ENCODE measurements around the gene KRT5.

Gene KRT5

DNA sequence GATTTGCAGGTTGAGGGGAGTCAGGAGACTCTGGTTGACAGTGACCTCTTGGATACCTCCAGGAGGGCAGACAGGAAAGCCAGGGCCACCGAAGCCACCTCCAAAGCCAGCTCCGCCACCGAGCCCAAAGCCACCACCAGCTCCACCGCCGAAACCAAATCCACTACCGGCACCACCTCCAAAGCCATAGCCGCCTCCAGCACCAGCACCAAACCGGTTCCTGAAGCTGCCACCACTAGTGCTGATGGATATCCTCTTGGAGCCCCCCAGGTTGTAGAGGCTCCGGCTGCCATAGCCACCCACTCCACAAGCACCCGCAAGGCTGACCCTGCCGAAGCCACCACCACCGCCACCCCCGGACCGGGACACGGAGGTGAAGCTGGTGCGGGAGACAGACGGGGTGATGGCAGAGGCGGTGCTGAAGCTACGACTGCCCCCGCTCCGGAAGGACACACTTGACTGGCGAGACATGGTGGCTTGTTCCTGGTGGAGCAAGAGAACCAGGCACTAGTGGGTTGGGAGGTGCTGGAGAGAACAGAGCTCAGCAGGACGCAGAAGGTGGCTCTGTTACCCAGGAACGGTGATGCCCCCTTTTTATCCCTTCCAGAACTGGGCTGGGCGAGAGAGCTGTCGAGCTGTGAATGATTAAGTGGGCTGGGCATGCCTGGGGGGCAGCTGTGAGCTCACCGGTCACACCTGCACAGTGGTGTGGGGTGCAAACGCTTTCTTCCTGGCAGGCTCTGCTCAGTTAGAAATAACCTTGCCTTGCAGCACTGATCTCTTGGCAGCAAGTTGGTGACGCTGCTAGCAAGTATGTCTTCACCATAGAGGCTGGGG lies at the start of gene KRT5:
TSS of gene KRT5 (minus strand) at position 569 of the 837 bp plus-strand sequence. CDS start at position 471, 98 bp downstream.
- in situ Hi-C loops (cut with HindIII; ENCODE audit: low sequenced_read_pairs), result no loop called here

DNA sequence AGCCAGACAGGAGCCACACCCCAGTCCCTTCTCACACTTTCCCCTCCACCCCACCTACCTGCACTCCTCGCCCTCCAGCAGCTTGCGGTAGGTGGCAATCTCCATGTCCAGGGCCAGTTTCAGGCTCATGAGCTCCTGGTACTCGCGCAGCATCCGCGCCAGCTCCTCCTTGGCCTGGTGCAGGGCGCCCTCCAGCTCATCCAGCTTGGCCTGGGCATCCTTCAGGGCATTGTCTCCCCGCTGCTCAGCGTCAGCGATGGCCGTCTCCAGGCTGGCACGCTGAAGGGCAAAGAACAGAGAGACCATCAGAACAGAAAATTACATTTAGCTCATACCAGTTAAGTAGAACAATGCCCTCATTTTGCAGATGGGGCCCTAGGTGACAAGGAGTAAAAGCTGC lies 47.9 kb upstream of the KRT5 start:
- in situ Hi-C loops (cut with HindIII; ENCODE audit: low sequenced_read_pairs), result no loop called here

DNA sequence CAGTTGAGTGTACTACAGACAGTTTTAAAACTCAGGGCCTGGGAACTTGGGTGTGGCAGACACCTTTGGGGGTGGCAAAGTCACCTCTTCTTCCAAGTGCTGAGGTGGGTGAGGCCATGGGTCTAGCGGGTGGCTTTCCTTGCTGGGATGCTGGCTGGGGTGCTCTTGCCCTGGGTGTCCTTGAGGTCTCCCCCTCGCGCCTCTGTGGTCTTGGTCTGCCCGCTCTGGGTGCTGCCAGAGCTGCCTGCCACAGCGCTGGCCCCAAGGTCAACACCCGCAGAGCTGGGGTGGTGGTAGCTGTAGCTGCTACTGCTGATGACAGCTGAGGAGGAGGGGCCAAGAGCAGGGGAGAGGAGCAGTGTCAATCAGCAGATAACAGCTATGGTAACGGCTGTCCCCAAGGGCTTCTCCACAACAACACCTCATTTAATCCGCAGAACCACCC lies 46.7 kb upstream of the KRT5 start:
- in situ Hi-C loops (cut with HindIII; ENCODE audit: low sequenced_read_pairs), result no loop called here

DNA sequence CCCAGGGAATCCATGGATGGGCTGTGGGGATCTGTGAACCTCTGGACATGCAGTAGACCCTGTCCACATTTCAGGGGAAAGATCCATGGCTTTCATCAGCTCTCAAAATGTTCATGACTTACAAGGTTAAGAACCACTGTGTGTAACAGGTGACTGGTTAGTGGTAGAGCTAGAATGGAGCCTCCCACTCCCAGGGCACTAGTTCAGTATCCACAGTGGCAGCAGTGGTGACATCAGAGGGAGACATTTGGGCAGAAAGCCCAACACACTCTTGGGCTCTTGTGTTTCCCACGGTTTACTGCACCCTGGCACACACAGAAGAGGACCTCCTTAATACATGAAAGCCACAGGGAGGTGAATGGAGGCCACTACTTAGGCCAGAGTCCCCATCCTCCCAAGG lies 44.4 kb upstream of the KRT5 start:
- in situ Hi-C loops (cut with HindIII; ENCODE audit: low sequenced_read_pairs), result no loop called here

DNA sequence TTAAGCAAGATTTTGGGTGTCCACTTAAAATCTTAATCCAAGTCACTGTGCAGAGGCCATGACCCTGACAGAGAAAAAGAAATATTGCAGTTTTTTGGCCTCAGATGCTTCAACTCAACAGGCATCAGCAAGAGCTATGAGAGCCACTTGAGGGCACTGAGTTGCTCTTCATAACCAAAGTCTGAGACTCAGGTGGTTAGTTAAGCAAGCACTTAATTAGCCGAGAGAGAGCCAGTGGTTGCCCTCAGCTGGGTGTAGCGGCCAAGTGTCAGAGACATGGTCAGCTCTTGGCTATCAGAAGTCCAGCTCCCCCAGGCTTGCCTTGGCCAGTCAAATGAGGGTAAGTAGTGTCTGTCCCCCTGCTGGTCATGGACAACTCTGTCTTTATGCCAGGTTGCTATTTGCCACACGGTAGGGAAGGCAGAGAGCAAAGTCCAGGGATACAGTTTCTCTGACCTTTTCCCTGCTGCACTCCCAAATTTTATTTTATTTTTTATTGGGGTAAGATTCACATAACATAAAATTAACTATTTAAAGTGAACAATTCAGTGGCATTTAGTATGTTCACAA lies 41.8 kb upstream of the KRT5 start:
- in situ Hi-C loops (cut with HindIII; ENCODE audit: low sequenced_read_pairs), result no loop called here

DNA sequence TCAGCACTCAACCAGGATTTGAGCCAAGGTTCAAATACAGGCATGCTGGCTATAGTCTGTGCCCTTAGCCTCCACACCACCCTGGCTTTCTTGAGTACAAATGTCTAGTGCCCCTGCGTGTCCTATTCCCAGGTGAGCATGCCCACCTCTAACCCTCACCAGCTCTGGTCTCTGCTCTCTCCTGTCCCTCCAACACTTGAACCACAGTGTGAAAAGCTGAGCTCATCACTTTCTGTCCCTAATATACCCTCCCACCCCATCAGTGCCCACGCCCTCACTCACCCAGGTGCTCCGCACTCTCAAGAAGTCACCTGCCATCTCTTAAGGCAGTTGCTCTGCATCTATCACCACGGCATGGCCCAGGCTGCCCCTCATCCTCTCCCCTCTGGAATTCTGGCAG lies 39.8 kb upstream of the KRT5 start:
- in situ Hi-C loops (cut with HindIII; ENCODE audit: low sequenced_read_pairs), result no loop called here

DNA sequence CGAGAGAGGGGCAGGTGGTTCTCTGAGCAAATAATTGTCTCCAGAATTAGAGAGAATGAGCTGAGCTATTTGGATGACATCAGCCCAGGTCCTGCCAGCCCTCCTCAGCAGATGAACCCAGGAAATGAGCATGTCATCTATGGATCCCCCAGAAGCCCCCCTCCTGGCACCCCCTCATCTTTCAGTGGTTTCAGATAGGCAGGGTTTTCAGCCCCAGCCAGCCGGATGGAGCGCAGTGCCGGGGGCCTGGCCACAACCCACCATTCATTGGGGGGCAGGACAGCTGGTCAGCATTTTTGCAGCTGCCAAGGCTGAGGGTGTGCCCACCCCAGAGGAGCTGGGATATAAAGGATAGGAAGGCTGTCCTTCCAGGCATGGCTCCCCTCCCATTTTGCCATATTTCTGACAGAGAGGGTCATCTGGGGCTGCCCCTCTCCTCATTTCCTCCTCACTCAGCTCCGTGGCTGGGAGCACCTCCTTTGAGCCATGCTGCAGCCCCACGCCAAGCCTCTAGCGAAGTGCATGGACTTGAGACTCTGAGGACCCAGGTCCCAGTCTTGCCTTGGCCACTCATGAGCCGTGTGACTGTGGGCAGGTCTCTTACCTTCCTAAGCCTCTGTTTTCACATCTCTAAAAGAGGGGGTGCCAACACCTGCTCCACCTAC lies 38.7 kb upstream of the KRT5 start:
- in situ Hi-C loops (cut with HindIII; ENCODE audit: low sequenced_read_pairs), result no loop called here

DNA sequence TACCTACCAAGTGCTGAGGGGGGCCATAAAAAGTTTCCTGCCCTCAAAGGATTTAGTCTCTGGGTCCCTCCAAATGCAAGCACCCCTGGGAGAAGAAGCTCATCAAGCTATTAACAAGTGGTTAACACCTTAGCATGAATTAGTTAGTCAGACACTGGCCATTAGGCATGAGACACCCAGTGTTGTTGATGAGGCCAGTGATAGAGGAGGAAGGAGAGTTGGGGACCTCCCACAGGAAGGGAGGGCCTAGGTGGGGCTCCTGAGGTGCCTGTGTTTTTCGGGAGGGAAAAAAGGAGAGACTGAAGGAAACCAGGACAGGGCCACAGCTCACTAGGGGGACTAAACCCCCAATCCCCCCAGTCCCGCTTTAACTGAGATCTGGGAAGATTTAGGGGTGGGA lies 37.3 kb upstream of the KRT5 start:
- in situ Hi-C loops (cut with HindIII; ENCODE audit: low sequenced_read_pairs), result no loop called here

DNA sequence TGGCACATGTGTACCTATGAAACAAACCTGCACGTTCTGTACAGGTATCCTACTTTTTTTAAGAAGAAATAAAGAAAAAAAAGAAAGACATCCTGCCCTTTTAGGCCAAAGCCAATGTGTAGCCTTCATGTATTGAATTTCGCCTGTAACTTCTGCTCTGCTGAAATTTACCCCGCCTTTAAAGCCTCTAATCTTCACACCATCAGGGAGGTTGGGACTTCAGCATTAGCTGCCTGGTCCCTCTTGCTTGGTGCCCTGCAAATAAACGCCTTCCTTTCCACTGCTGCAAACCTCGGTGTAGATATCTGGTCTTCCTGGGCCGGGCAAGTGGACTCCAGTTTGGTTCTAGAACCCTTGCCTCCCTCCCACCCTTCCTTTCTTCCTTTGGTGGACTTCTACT lies 35.4 kb upstream of the KRT5 start:
- in situ Hi-C loops (cut with HindIII; ENCODE audit: low sequenced_read_pairs), result no loop called here

DNA sequence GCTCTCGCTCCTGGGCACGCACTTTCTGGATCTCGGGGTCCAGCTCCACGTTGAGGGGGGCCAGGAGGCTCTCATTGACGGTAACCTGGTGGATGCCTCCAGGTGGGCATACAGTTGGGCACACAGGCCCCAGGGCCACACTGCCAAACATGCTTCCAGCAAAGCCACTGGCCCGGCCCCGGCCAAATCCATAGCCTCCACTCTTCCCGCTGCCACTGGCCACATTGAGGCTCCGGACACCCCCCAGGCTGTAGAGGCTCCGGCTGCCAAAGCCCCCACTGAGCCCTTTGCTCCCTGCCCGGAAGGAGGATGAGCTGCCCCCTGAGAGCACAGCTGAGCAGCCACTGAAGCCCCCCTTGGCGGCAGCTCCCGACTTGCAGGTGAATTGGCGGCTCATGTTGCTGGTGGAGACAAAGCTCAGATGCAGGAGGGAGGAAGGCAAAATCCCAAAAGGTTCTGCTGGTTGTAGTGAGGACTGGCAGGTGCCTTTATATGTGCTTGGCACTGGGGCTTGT lies 32.5 kb upstream of the KRT5 start, which contains the start of gene KRT71:
TSS of gene KRT71 (minus strand) at position 465 of the 515 bp plus-strand sequence. CDS start at position 397, 68 bp downstream.
- in situ Hi-C loops (cut with HindIII; ENCODE audit: low sequenced_read_pairs), result no loop called here

DNA sequence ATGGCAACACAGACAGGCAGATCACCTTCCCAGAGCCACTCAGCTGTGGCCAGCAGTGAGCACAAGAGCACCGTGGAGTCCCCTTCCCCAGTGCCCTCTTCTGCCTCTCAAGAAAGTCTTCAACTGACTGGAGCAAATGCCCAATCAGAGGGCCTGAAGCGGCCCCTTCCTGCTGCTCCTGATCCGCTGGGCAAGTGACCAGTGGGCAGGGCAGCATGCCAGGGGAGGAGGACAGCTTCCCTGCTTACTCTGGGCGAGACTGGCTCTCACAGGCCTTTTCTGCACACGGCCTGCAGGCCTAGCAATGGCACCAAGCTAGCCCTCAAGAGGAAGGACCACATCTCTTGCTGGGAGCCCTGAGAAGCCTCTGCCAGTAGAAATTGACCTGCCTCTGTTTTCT lies 31.9 kb upstream of the KRT5 start:
- in situ Hi-C loops (cut with HindIII; ENCODE audit: low sequenced_read_pairs), result no loop called here

DNA sequence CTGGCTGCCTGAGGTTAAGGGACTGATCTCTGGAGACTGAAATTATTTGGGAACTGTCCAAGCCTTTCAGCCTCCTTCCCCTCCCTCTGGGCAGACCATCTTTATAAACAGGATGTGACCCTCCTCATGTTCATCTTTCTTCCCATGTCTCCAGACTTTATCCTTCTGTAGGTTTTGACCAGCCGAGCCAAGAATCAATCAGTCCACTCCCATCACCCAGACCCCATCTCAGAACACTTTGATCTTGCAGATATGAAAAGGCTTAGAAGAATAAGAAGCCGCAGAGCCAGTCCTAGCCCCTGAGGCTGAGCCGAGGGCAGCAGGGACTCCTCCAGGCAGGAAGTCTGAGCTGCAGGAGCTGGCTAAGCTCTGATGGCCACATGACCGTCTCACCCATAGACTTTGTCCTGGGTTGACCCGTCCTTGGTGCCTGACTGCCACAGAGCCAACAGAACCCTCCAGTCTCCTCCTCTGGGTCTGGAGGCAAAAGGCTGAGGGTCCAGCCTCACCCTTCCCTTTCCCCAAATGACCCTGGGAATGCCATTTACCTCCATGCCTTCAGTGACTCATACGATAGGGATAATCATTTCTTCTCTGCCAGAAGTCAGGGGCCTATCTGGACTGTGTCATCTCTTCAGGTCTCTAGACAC lies 31.1 kb upstream of the KRT5 start:
- in situ Hi-C loops (cut with HindIII; ENCODE audit: low sequenced_read_pairs), result no loop called here

DNA sequence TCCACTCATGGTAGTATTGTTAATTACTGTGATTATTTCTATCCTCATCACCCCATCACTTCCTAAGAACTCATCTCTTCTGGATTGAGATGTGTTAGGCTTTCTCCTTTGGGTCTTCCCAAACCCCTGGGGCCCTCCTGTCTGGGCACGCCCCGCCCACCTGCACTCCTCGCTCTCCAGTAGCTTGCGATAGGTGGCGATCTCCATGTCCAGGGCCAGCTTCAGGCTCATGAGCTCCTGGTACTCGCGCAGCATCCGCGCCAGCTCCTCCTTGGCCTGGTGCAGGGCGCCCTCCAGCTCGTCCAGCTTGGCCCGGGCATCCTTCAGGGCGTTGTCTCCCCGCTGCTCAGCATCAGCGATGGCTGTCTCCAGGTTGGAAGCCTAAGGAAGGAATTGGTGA lies 25.9 kb upstream of the KRT5 start:
- in situ Hi-C loops (cut with HindIII; ENCODE audit: low sequenced_read_pairs), result no loop called here

DNA sequence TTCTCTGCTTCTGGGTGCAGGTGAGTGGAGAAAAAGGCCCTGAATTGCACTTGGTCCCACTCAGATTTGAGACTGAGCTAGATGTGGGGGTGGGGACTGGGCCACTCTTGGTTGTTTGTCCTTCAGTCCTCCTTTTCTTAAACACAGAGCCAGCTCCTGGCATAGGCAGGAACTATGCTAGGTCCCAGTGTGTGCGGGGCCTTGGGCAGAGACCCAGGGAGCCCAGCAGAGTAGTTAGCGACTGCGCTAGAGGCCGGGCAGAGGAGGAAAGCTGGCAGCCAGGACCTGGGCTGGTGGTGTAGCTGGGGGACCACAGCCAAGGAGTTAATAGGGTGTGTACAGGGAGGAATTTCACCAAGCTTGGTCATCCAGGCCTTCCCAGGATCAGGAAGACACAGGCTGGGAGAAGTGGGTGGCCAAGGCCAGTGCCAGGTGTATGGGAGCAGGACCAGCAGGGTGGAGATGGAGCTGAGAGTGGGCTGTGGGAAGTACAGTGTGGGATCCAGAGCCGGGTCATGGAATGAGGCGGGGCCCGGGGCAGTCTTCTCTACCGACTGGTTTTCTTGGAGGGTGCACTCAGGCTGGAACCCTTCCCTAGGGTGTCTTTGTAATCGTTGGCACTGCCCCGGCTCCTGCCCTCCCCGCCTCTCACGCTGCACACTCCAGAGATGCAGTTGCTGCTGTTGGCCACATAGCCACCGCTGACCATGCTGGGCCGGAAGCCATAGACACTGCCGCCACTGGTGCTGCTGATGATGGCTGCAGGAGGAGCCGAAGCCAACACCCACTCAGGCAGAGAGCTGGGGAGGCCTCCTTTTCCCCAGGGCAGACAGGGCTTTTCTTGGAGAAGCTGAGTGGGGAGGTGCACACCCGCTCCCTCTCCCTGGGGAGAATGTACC lies 24.0 kb upstream of the KRT5 start:
- in situ Hi-C loops (cut with HindIII; ENCODE audit: low sequenced_read_pairs), result no loop called here

DNA sequence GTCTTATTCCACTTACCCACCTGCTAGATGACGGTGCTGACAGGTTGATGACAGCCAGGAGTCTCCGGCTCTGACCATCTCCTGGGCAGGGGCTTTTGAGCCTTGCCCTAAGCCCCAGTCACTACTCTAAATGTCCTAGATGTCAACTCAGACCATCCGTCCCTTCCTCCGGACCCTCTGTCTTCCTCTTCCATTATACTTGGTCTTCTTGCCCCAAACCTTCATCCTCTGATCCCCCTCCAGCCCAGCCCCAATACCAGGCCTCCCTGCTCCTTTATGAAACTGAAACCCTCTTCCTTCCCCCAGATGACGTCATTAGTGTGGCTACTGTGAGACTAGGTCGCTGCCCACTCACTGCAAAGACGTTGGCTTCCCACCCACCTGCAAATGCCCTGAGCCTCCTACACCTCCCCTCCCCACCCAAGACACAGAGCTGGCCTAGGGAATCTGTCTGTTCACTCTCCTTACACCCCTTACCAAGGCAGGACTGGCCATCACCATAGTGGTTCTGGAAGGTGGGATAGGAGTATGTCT lies 22.7 kb upstream of the KRT5 start:
- in situ Hi-C loops (cut with HindIII; ENCODE audit: low sequenced_read_pairs), result no loop called here

DNA sequence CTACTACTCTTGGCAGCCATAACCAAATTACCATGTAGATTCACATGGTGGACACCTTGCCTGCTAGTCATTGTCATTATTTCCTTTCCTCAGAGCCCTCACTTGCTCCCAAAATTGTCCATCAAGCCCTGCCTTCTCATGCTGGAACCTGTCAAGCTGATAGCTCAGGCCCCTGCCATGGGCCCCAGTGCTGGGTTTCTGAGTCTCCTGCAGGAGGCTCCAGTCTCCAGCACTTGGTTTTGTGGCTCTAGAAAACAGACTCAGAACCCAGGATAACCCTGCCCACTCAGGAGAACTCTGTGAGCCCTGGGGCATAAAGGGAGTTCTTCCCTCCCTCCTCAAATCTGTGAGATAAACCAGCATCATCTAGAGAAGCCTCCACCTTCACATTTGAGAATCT lies 22.0 kb upstream of the KRT5 start:
- in situ Hi-C loops (cut with HindIII; ENCODE audit: low sequenced_read_pairs), result no loop called here

DNA sequence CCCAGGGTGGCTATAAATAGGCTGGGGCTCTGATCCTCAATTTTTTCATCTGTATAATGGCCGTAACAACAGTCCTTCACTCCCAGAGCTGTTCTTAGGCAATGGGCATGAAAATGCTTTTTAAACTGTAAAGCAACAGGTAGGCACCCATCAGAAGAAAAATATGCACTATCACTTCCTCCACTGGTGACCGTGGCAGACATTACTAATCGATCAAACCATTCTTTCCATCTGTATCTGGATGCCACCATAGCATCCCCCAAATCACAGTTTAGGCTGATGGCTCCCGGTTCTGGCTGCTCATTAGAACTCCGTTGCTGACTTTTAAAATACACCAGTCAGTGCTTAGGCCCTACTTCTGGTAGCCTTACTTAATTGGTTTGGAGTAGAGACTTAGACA lies 21.5 kb upstream of the KRT5 start:
- in situ Hi-C loops (cut with HindIII; ENCODE audit: low sequenced_read_pairs), result no loop called here

DNA sequence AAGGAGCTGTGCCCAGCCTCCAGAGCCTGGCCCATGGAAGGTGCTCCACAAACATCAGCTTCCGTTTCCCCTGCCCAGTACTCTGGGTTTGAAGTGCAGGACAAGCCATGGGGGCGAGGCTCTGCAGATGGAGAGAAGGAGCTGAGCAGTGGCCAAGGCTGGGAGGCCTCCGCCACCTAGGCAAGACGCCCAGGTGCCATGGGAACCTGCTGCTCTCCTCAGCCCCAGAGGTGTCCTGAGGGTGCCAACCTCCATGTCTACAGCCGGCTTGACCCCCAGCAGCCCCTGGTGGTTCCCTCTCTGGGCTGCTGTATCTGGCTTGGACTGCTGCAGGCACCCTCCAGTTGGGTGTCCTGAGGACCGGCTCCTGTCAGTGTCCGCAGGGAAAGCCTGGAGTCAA lies 20.3 kb upstream of the KRT5 start:
- in situ Hi-C loops (cut with HindIII; ENCODE audit: low sequenced_read_pairs), result no loop called here

DNA sequence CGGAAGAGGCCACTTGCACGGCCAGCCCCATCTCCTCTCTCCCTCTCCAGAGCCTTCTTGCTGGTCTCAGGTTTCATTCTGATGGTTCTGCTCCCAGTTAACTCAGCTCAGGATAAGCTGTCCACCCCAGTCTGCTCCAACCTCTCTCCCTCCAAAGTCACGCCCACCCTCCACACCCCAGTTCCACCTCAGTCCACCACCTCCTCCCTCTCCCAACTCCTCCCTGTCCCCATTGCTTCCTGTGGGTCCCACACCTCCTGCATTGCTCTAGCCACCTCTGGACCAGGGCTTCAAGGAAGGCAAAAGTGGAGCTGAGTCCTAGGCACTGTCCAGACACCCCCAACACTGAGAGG lies 19.6 kb upstream of the KRT5 start:
- in situ Hi-C loops (cut with HindIII; ENCODE audit: low sequenced_read_pairs), result no loop called here
